GM21526 (cell line): ENCODE results near the gene TUBG1.
"Not testable (repeated sequence)": the region's sequence is repeated elsewhere in the genome, so short reads cannot be mapped to it uniquely, and the experiment has no call there.

Experiments used
- ATAC-seq: cut with Tn5 transposase; IDR thresholded peaks from one replicate; pipeline ENCODE4 v1.9.1; 2021; ENCODE audit warnings: moderate library complexity; ENCODE audit not compliant: unreplicated experiment, low FRiP score

The TUBG1 gene

DNA sequence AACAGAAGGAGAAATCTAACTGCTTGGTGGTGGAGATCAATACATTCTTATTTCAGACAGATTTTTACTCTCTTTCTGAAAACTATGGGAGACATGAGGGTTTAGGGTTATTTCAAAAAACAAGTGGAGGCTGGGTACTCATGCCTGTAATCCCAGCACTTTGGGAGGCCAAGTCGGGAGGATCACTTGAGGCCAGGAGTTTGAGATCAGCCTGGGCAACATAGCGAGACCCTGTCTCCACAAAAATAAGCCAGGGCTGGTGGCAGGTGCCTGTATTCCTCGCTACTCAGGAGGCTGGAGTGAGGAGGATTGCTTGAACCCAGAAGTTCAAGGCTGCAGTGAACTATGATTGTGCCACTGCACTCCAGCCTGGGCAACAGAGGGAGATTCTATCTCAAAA, 12.5 kb downstream of the TUBG1 start:
- ATAC-seq = not testable (repeated sequence)

DNA sequence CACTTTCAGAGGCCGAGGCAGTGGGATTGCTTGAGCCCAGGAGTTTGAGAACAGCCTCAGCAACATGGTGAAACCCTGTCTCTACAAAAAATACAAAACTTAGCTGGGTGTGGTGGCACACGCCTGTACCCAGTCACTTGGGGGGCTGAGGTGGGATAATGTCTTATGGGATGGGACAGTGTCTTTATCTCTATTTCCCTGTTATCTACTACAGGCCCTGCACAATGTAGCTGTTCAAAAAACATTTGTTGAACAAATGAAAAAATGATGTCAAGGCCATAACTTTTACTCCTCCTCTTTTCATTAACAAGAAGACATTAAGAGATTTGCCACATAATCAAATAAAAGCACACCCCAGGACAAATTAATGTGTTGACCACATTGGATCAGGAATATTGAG, 13.8 kb downstream of the TUBG1 start:
- ATAC-seq = no peak

DNA sequence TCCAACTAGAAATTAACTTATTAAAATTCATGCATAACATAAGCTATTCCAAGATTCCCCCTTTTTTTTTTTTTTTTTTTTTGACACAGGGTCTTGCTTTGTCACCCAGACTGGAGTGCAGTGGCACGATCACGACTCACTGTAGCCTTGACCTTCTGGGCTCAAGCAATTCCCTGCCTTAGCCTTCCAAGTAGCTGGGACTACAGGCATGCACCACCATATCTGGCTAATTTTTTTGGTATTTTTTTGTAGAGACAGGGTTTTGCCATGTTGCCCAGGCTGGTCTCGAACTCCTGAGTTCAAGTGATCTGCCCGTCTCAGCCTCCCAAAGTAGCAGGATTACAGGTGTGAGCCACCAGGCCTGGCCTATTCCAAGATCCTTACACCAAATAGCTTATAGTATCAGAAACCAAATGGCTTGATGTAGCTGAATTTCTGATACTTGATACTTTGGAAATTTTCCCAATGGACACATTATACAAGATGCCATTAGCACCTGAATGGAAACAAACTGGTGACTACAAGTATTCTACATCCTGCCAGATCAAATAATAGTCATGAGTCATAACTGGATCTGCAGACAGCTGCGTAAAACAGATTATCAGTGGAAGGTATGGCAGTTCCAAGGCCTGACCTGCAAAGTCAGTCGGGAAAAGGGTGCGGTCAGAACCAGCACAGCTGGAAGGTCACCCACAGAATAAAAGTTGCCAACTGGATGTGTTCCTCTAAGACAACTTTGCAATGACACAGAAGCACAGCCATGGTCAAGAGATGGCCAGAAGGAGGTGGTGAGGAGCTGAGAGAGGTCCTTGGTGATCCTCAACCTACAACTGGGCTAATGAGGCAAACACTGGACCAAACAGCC, 14.5 kb downstream of the TUBG1 start:
- ATAC-seq = no peak

DNA sequence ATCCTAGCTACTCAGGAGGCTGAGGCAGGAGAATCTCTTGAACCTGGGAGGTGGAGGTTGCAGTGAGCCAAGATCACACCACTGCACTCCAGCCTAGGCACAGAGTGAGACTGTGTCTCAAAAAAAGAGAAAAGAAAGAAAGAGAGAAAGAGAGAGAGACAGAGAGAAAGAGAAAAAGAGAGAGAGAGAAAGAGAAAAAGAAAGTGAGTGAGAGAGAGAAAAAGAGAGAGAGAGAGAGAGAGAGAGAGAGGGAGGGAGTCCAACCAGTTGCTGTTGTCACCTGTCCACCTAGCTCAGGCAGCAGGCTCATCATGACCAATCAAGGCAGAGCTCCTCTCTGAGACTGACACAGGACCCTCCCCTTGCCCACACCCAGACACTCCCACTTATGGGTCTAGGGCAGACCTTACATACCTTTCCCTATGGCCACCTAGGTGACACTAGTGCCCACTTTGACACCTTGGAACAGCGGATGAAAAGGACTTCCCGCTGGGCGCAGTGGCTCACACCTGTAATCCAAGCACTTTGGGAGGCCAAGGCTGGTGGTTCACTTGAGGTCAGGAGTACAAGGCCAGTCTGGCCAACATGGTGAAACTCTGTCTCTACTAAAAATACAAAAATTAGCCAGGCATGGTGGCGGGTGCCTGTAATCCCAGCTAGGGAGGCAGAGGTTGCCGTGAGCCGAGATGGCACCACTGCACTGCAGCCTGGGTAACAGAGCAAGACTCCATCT, 17.7 kb downstream of the TUBG1 start:
- not testable (repeated sequence) for ATAC-seq

DNA sequence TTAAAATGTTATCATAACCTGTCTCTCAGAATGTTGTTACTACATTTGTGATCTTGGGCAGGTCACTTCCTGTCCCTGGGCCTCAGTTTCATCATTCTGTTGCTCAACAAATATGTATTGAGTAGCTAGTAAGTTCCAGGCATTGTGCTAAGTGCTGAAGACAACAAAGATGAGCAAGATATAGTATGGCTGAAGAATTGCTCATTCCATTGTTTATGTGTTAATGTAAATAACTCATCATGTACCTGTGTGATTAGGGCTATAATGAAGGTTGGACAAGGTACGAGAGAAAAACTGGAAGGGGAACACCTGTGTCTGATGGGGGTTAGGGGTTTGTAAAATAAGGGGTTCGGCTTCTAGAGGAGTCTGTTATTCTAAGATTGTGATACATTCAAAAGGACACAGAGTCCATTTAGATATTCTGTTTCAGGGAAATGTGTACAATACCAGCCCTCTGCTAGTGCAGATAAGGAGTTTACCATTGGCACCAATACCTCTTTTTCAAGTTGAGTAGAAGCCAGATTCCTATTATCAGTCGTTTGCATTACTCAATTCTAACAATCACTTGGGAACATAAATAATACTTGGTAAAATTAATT, 20.0 kb downstream of the TUBG1 start:
- no peak for ATAC-seq

DNA sequence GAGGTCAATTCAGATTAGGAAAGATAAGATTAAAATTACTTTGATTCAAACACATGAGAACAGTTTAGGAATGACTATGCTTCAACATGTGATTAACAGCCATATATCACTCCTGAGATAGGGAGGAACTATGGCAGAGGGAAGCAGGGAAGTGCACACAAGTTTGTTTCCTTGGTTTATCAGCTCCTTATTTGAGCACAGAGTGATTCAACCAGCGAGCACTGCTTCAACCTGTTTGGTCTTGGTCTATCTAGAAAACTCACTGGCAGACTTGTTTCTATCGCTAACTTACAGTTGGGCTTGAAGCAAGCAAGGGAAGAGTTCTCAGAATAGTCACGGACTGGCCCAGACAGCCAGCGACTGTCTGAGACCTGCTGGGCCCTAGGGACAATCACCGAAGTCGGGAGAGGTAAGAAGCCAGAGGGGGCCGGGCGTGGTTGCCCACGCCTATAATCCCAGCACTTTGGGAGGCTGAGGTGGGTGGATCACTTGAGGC, 23.5 kb downstream of the TUBG1 start:
- no peak for ATAC-seq

DNA sequence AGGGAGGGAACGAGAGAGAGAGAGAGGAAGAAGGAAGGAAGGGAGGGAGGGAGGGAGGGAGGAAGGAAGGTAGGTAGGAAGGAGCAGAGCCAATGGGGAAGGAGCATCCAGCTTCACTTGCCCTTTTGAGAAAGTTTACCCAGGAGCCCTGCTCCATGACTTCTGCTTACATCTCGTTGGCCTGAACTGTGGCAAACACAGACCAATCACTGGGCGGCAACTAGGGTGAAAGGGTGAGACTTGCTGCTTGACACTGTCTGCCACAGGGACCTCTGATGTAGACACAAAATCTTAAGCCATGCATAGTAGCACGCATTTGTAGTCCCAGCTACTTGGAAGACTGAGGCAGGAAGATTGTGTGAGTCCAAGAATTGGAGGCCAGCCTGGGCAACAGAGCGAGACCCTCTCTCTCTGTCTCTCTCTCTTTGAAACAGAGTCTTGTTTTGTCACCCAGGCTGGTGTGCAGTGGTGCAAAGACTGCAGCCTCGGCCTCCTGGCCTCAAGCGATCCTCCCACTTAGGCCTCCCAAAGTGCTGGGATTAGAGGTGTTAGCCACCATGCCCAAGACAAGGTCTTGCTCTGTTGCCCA, 30.1 kb downstream of the TUBG1 start:
- no peak for ATAC-seq

DNA sequence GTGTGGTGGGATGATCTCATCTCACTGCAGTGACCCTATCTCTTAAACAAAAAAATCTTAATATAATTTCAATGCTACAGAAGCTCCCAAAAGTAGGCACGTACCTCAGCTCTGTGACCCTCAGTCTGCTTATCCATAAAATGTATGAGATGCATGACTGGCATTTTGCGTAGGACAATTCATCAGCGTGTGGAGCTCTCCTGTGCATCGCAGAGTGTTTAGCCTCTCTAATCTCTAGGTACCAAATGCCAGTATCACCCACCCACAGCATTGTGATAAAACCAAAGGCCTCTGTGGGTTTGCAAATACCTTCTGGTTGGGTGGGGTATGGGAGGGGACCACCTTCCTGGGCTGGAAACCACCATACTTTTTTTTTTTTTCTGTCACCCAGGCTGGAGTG, 30.6 kb downstream of the TUBG1 start:
- ATAC-seq = no peak

DNA sequence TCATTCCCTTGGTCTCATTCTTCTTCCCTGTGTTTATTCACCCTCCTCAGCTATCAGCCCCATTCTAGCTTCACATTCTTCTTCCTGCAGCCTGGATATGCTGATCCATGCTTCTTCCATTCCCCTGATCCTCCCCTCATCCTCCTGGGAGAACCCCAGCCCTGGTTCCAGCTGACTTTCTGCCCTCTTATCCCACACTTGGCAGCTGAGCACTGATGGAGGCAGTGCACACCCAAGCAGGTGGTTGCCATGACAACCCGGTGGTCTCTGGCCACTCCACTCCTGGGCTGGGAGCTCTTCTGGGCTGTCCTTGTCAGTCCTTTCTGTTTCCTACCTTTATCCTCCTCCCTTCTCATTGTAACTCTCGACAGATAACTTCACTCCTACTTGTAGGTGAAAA, 32.9 kb downstream of the TUBG1 start:
- ATAC-seq = no peak

DNA sequence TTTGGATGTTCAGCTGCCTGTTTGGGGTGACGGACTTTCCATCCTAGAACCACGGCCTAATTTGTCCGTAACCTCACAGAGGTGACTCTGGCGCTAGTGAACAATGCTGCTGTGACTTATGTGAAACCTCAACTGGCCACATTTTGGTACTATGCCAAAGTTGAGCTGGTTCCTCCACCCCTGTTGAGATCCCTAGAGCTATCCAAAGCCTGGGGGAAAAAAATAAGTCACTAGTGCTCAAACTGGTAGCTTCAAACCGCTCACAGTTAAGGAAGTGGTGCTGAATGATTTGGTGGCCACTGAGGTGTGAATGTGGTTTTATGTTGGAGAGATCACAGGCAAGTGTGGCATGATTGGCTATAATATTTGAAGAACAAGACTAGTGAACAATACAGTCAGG, 38.3 kb downstream of the TUBG1 start:
- ATAC-seq = no peak

DNA sequence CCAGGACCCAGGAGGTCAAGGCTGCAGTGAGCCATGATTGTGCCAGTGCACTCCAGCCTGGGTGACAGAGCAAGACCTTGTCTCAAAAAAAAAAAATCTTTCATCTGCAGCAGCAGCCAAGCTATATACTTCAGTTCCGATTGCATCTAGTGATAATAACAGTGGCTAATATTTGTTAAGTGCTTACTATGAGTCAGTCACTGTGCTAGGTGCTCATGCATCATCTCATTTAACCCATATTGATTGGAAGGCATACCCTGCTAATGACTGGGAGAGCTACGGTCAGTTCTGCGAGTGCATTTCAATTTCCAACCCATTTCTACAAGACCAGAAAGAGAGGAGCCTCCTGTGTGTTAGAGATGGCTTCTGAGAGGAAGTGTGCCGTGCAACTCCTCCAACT, 41.9 kb downstream of the TUBG1 start:
- ATAC-seq = no peak

DNA sequence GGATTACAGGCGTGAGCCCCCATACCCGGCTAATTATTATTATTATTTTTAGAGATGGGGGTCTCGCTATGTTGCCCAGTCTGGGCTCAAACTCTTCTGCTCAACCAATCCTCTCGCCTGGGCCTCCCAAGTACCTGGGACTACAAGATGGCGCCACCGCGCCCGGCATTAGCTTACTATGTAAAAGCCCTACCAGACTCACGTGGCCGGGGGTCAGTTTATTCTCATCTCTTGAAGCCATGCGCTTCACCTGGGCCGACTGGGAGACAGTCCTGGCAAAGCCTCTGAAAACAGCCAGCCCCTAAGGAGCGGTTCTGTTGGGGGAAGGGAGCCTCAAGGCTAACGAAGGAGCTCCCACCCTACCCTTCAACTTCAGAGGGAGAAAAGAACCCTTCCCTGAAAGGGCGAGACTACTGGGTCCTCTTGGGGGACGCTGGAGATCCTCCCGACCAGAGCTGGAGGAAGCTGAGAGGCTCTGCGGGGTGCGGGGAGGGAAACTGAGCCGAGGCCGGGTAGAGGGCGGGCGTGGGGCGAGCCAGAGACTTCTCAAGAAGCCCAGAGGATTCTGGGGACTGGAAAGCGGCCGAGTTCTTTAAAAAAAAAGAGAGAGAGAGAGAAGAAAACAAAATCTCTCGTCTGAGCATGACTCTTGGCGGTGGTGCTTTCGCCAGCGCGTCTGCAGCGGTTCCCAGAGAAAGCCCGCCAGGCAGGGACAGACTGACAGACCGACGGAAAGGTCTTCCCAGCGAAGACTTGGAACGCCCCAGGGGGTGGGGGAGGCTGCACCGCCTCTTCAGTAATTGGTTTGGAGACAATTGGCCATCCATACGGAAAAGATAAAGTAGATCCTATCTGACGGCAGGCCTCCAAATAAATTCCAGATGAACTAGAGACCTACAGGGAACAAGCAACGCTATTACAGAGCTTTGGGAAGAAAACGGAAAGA, 44.0 kb downstream of the TUBG1 start:
- ATAC-seq = no peak

DNA sequence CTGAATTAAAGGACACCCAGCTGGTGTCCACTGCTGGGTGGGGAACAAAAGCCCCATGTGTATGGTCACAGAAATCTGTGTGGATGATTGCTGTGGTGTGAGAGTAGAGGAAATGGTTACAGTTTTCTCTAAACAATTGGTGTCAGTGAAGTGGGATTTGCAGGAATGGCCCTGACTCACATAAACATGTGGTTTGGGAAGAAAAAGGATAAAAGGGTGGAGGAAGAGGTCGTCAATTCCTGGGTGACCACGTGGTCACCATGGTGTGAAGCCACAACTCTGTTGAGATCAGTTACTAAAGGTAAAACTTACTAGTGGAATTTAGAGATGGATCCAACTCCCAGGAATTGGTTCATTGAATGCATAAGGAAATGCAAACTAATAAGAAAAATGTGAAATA, 46.0 kb downstream of the TUBG1 start:
- ATAC-seq = no peak

DNA sequence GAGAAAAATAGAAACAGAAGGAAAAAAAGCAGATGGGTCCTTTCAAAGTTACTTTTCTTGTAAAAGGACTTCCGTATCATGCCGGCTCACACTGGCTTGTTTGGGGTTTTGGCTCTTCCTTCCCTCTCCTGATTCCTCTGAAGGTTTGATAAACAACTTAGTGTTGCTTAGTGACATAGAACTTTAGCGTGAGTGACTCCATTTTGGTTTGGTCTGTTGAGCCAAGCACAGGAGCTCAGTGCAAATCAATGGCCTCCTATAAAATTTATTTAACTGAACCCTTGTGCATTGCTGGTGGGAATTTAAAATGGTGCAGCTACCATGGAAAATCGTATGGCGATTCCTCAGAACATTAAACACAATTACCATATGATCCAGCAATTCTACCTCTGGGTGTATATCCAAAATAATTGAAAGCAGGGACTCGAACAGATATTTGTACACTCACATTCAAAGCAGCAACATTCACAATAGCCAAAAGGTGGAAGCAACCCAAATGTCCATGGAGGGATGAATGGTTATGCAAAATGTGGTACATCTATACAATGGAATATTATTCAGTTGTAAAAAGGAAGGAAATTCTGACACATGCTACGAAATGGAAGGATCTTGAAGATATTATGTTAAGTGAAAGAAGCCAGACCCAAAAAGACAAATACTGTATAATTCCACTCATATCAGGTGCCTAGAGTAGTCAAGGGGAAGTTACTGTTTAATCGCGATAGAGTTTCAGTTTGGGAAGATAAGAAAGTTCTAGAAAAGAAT, 48.5 kb downstream of the TUBG1 start:
- no peak for ATAC-seq

DNA sequence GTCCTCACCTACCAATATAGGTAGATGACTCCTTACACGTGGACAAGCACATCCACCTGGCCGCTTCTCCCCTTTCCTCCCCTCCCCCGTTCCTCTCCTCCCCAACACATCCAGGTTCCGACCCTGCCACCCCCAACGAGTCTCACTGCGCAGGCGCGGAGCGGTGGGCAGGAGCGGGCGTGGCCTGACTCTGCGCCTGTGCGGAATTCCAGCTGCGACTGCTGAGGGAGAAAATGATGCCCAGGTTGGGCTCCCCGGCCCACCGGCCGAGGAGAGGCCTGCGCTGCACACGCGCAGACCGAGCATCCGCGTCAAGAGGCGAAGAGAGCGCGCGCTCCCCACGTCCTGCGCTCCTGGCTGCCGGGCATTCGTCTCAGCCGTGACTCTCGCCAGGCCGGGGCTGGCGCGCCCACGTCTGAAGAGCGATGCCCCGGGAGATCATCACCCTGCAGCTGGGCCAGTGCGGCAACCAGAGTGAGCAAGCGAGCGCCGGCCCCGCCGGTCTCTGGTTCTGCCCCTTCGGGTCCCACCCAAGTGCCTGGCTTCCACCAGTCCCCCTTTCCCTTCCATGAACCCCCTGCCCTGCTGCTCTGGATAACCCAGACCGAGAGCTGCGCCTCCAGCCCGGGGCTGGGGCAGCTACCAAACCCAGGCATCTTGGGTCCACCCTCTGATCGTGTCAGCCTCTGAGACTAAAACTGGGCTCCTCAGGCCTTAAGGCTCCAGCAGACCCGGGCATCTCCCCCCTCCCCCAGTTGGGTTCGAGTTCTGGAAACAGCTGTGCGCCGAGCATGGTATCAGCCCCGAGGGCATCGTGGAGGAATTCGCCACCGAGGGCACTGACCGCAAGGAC, 49.8 kb downstream of the TUBG1 start, which contains the start of gene TUBG2:
TSS of gene TUBG2 (plus strand) at position 206 of the 853 bp plus-strand sequence. CDS start at position 426, 220 bp downstream.
- no peak for ATAC-seq

DNA sequence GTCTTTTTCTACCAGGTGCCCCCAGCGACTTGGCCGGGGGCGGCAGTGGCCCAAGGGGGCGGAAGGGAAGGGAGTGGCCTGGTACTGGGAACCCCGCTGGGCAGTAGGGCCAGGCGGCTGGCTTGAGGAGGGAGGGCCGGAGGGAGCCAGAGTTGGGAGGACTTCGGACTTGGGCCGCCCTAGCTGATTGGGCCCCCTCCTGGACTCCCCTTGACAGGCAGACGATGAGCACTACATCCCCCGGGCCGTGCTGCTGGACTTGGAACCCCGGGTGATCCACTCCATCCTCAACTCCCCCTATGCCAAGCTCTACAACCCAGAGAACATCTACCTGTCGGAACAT, 50.4 kb downstream of the TUBG1 start:
- ATAC-seq = not testable (repeated sequence)

DNA sequence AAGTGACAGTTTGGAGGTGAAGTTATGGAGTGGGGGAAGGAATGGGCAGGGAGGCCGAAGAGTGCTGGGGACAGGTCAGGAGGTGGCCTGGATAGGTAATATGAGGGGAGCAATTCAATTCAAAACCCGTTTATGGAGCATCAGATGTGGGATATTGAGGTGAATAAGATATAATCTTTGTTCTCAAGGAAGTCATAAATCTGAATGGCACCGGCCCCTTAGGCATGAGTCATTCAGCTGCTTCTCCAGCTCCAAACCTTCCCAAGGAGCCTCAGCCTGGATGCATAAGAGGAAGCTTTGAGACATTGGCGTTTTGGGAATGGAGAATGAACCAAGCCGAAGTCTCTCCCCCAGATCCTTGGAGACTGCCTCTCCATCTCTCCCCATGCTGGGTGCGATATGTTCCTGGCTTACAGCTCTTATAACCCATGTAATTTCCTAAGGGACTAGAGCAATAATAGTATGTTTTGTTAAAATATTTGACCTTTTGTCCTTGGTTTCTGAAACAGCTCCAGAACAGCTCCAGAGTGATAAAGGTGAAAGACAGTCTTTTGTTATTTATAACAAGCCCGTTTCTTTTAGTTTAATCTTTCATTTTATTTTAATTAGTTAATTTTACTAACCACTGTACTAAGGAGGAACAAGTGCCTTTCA, 51.3 kb downstream of the TUBG1 start:
- ATAC-seq = no peak
